SW480 (cell line): Measurements from ENCODE around the gene FDPS.
A peak's percentile ranks its signal among the peaks of the same experiment; 100 is the strongest.

Source experiments
- DNase-seq: peaks from one replicate; pipeline ENCODE4 v3.0.0-alpha.2; 2016; ENCODE audit warnings: low spot score

Gene FDPS

GRCh38 chr1:155308493-155309422 lies at the start of gene FDPS:
Gene FDPS, plus strand, starts transcription at chr1:155308866. Its CDS starts 924 bp downstream, at chr1:155309790.
- DNase-seq: peak; percentile 98

DNA sequence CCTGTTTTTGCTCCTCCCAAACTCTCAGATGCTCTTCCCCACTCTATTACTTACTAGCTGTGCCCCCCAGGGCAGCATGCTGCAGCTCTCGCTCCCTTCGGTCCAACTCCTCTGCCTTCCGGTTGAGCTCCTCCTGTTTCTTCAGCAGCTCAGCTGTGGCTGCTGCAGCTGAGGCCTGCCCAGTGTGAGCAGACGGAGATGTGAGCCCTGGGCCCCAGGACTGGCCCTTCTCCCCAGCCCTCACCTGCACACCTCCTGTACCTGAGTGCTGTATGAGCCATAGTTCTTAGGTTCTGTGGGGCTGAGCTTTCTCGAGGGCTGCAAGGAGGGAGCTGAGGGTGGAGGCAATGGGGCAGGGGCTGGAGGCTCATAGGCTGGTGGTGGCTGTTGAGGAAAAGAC lies 48.4 kb upstream of the FDPS start:
- no peak for DNase-seq

DNA sequence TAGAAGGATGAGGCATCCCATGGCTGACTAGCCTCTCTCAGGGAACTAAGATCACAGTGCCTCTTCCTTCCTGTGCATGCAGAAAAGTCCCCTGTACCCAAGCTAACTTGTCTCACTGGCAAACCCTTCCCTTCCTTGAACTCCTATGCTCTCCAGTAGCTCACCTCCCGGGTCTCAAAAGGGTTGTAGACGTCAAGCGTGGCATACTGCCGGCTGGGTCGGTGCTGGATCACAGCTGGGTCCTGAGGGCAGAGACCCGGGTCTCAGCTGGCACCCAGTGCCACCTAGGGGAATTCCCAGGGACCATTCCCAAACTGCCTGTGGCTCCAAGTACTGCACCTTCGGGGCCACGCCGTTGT lies 47.2 kb upstream of the FDPS start:
- DNase-seq: no peak

- peak; percentile 97 for DNase-seq
Measured at GRCh38 chr1:155261852-155262673, 46.6 kb upstream of the FDPS start, which contains the start of gene SCAMP3. Gene SCAMP3, minus strand, starts transcription at chr1:155262360. Its CDS starts 209 bp downstream, at chr1:155262151.

DNA sequence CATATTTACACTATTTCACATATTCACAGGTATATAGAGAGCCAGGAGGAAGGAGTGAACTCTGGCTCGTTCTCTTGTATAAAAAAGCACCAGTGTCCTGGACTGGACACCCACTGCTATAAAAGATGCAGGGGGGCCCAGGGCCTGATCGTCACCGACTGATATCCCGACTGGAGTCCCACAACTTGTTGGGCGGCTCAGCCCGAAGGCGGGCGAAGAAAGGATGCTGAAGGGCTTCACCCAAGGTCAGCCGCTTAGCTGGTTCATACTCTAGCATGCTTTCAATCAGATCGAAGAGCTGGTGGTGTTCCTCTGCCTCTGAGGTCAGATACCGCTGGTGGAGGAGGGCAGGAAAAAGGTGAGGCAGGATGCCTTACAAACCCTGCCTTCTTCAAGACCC lies 45.6 kb upstream of the FDPS start:
- DNase-seq: no peak

DNA sequence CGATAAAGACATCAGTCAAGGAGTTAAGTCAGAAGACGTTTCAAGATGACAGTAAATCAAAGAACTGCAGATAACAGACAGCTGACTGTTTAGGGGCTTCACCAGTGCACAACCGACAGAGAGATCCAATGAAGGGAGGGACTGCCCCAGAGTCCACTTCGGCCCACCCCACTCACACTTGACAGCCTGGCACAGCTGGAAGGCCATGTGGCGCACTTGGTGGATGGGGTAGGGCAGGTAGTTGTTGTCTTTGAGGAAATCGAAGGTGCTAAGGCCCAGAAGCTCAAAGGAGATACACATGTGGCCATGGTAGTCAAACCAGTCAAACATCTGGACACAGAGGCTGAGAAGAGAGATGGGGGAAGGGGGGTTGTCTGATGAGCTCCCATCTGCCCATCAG lies 42.1 kb upstream of the FDPS start:
- DNase-seq: no peak

- DNase-seq: no peak
Measured at GRCh38 chr1:155267373-155267772, 41.3 kb upstream of the FDPS start.

GRCh38 chr1:155268630-155269029 lies 40.0 kb upstream of the FDPS start:
- no peak for DNase-seq

DNA sequence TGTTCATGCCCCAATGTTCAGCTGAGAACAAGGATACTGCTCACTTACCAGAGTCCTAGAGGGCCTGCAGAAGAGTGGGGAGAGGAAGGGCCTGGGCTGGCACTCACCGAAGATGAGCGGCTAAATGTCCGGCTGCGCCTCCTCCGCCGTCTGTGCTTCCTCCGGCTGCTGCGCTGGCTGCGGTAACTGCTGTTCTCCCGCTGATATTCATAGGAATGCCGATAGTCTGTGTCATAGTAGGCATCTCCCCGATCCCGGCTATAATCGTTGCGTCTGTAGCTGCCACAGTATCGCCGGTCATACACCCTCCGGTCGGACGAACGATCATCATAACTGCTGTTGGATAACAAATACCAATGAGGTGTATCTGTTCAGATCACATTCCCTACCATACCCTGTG lies 39.3 kb upstream of the FDPS start:
- no peak for DNase-seq

DNA sequence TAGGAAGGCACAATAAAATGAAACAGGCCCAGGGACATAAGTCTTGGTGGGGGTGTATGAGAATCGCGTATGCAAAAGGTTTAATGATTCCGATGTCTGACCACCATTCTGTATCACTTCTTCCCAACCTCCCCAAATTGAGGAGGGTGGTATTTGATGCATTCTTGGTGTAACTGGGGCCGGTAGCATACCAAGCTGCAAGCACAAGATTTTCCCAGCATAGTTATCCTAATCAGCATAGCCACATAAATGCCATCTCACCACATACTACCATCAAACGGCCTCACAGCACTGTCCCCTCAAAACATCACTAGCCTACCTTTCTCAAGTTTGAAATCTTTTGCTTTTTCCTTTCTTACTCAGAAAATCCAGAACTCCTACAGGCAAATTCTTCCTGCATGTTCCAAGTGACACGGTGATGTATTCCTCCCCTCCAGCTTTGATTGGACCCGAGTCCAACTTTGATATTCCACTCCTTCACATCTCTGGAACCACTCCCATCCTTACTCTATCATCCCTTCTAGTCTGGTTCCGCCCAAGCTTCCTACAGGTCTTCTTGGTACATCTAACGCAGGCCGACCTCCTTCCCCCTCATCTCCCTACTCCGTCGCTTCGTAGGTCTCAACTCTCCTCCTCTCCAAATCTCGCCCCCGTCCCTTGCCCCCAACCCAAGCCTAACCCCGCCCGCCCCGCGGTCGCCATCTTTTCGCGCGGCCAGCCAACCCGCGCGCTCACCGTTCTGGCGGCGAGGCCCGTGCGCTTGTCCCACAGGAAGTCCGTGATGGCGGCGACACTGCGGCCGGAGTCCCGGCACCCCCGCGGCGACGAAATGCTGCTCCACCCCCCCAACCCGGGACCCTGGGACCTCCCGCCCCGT lies 36.0 kb upstream of the FDPS start:
- peak; percentile 32 for DNase-seq

DNA sequence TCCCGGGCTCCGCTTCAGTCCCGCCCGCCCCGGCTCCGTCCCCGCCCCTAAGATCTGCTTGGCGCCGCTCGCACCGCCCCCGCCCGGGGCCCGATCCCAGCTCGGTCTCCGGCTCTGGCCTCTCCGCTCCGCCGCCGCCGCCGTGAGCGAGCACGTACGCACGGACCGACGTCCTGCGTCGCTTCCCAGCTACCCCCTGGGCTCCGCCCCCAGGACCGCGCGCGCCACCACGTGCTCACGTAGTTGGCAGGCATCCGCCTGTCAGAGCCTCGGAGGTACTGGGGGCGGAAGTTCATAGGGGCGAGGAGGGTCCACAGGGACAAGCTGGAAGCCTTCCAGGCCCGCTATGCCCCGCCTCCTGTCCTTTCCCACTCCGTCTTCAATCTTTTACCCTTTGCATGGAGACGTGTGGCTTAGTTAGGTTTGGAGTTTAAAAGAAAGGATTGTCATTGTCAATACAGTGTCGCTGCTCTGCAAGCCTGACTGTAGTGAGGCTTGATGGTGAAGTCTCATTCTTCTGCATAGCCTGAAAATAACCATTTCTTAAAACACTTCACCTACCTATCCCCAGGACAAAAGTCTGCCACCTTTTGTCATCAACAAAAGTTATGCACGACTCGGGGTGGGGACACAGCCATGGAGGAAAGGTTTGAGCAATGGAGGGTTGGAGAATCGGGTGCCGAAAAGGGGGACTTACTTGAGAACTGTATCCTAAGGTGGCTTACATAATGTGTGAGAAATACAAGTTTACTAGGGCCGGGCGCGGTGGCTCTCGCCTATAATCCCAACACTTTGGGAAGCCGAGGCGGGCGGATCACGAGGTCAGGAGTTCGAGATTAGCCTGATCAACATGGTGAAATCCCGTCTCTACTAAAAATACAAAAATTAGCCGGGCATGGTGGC lies 35.1 kb upstream of the FDPS start, which contains the start of gene CLK2:
TSS of gene CLK2 (minus strand) at position 162 of the 903 bp plus-strand sequence. CDS start 2,527 bp downstream, outside the sequence.
- peak; percentile 93 for DNase-seq

DNA sequence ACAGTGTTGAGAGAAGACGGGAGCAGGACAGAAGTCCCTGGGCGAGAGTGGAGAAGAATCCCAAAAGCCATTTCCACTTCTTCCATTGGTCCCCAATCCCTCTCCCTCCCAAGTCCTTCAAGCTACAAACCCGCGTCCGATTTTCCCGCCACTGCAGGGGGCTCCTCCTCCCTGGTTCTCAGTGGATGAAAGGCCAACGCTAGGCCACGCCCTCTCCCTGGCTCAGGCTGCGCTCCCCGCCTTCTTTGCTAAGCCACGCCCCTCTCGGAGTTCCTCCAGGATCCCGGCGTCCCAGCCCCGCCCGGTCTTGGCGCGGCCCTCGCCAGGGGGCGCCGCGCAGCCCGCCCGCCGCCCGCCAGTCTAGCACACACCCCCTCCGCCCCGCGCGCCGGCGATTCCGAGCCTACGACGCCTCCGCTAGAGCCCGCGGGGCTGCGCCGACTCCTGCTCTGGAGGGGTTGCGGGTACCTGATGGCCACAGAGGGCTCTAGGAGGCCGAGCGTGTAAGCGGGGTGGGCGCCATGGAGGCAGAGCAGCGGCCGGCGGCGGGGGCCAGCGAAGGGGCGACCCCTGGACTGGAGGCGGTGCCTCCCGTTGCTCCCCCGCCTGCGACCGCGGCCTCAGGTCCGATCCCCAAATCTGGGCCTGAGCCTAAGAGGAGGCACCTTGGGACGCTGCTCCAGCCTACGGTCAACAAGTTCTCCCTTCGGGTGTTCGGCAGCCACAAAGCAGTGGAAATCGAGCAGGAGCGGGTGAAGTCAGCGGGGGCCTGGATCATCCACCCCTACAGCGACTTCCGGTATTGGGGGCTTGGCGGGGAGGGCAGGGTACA lies 31.4 kb upstream of the FDPS start, which contains the start of gene HCN3:
TSS of gene HCN3 (plus strand) at position 394 of the 832 bp plus-strand sequence. CDS start at position 522, 128 bp downstream.
- DNase-seq: peak; percentile 94

- peak; percentile 71 for DNase-seq
Measured at GRCh38 chr1:155277902-155278688, 30.6 kb upstream of the FDPS start.

GRCh38 chr1:155278689-155279160 lies 29.9 kb upstream of the FDPS start:
- no peak for DNase-seq

GRCh38 chr1:155279268-155279667 lies 29.4 kb upstream of the FDPS start:
- no peak for DNase-seq

DNA sequence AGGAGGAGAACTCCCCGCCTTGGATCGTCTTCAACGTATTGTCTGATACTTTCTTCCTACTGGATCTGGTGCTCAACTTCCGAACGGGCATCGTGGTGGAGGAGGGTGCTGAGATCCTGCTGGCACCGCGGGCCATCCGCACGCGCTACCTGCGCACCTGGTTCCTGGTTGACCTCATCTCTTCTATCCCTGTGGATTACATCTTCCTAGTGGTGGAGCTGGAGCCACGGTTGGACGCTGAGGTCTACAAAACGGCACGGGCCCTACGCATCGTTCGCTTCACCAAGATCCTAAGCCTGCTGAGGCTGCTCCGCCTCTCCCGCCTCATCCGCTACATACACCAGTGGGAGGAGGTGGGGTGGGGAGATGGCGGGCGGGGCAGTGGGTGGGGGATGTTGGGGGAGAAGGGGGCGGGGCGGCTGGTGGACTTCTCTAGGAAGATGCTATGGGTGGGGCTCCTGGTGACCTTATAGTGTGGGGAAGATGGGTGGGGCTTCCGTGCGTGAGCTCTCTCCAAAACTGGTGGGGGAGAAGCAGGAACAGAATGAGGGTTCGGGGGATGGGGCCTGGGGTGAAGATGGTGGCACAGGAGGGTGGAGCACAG lies 26.1 kb upstream of the FDPS start:
- DNase-seq: no peak

- no peak for DNase-seq
Measured at GRCh38 chr1:155284476-155284875, 24.2 kb upstream of the FDPS start.

- no peak for DNase-seq
Measured at GRCh38 chr1:155285063-155285462, 23.6 kb upstream of the FDPS start.
